GM12878 (cell line): ENCODE measurements around the gene KRTAP1-4. TPM values are rescaled to one million over a fixed set of nuclear protein-coding genes. Genes with fewer than 3 reads are reported as not detected.

Experiments used
- ATAC-seq: fragments of 200-7000 bp; cut with Tn5 transposase; 3 replicates; pipeline ENCODE4 v1.9.1; 2020; ENCODE audit warnings: mild to moderate bottlenecking, moderate library complexity
- BruUV-seq: library from RNA; stranded (reverse); fragments of 400-500 nt; replicated peaks from 2 replicates; lab custom pipeline; 2021; lab: Mats Ljungman, UMichigan
- CTCF ChIA-PET: fragments of 300-600 bp; sonication (Branson Sonifier 250); formaldehyde crosslinking; extraction: SDS; loops from one replicate; lab custom pipeline; 2021; ENCODE audit warnings: inconsistent platforms; lab: Yijun Ruan, JAX
- POLR2A ChIA-PET: fragments of 350-600 bp; formaldehyde crosslinking; extraction: SDS; loops from one replicate; lab custom pipeline; 2021; ENCODE audit warnings: inconsistent platforms; lab: Charles Lee
- RAD21 ChIA-PET: fragments of 300-600 bp; sonication (Branson Sonifier 250); formaldehyde crosslinking; loops from one replicate; lab custom pipeline; 2023; ENCODE audit warnings: antibody characterized with exemption; ENCODE audit not compliant: unreplicated experiment; lab: Charles Lee
- SMC1A ChIA-PET: fragments of 300-600 bp; sonication (Branson Sonifier 250); formaldehyde crosslinking; loops from one replicate; lab custom pipeline; 2023; ENCODE audit not compliant: unreplicated experiment, uncharacterized antibody; lab: Charles Lee
- DNase-seq: peaks from one replicate; pipeline ENCODE4 v3.0.0-alpha.2; 2011; ENCODE audit warnings: low read depth, low spot score
- FAIRE-seq: peaks from 3 replicates; lab custom pipeline; 2011; peaks lifted over from hg19 to GRCh38; lab: Jason Lieb, UNC
- H2AFZ ChIP-seq: 2 replicates; pipeline ENCODE4 v1.6.0; 2011; ENCODE audit warnings: low read depth, low read length, control low read depth; ENCODE audit not compliant: control insufficient read depth
- H3K27ac ChIP-seq: 2 replicates; pipeline ENCODE4 v1.5.1; 2011; ENCODE audit warnings: control low read depth; ENCODE audit not compliant: control insufficient read depth, insufficient read depth
- H3K27me3 ChIP-seq, 2 experiments: replicated peaks in 1 of 2; 2 replicates each; pipeline versions ENCODE4 v1.6.0 to v1.6.1; 2011; ENCODE audit warnings: low read length in 1 of 2; ENCODE audit not compliant: control insufficient read depth in 2 of 2, insufficient read depth in 2 of 2
- H3K36me3 ChIP-seq, 2 experiments: 2 replicates each; pipeline ENCODE4 v1.5.1; 2011; ENCODE audit warnings: low read length in 1 of 2; ENCODE audit not compliant: control insufficient read depth in 2 of 2, insufficient read depth in 2 of 2
- H3K4me1 ChIP-seq: 2 replicates; pipeline ENCODE4 v1.6.1; 2011; ENCODE audit warnings: mild to moderate bottlenecking, low read length, moderate library complexity, mixed read lengths; ENCODE audit not compliant: control insufficient read depth, insufficient read depth
- H3K4me2 ChIP-seq: 2 replicates; pipeline ENCODE4 v1.6.0; 2011; ENCODE audit warnings: control low read depth; ENCODE audit not compliant: control insufficient read depth, insufficient read depth
- H3K4me3 ChIP-seq: fragments of 200-600 bp; sonication (generic); 2 replicates; pipeline ENCODE4 v1.5.1; 2016
- H3K79me2 ChIP-seq: 2 replicates; pipeline ENCODE4 v1.6.0; 2011; ENCODE audit warnings: low read length; ENCODE audit not compliant: control insufficient read depth, insufficient read depth
- H3K9ac ChIP-seq: 2 replicates; pipeline ENCODE4 v1.8.0; 2011; ENCODE audit warnings: low read length, control low read depth, mixed read lengths; ENCODE audit not compliant: control insufficient read depth, insufficient read depth
- H3K9me3 ChIP-seq: replicated peaks from 3 replicates; pipeline ENCODE4 v1.5.1; 2011; ENCODE audit warnings: mild to moderate bottlenecking, low read length; ENCODE audit not compliant: control insufficient read depth, insufficient read depth
- H4K20me1 ChIP-seq: 2 replicates; pipeline ENCODE4 v1.6.0; 2011; ENCODE audit not compliant: control insufficient read depth, insufficient read depth
- BACH1 ChIP-seq: fragments of 450-650 bp; IDR thresholded peaks from 2 replicates; pipeline ENCODE4 v1.6.1; 2017; ENCODE audit warnings: mild to moderate bottlenecking, borderline replicate concordance
- BCLAF1 ChIP-seq: fragments of 450-650 bp; IDR thresholded peaks from 2 replicates; pipeline ENCODE4 v1.6.1; 2017; ENCODE audit warnings: antibody characterized with exemption, mild to moderate bottlenecking, moderate library complexity
- E4F1 ChIP-seq: fragments of 450-650 bp; IDR thresholded peaks from 2 replicates; pipeline ENCODE4 v1.6.1; 2018; ENCODE audit warnings: borderline replicate concordance, mild to moderate bottlenecking; ENCODE audit not compliant: partially characterized antibody
- HDAC6 ChIP-seq: fragments of 200-600 bp; sonication (generic); IDR thresholded peaks from one replicate; pipeline ENCODE4 v1.8.0; 2017; ENCODE audit warnings: antibody characterized with exemption; ENCODE audit not compliant: unreplicated experiment
- HDGF ChIP-seq: fragments of 450-650 bp; IDR thresholded peaks from 2 replicates; pipeline ENCODE4 v1.6.1; 2016; ENCODE audit warnings: antibody characterized with exemption
- MAX ChIP-seq: IDR thresholded peaks from 2 replicates; pipeline ENCODE4 v1.6.1; 2012; ENCODE audit warnings: low read depth, low read length, improper control_type of control experiment
- MYC ChIP-seq: IDR thresholded peaks from 2 replicates; pipeline ENCODE4 v1.6.1; 2011; ENCODE audit warnings: mild to moderate bottlenecking, low read length, moderate library complexity, inconsistent platforms; ENCODE audit not compliant: insufficient read depth, insufficient replicate concordance, insufficient read length, severe bottlenecking
- RAD21 ChIP-seq: IDR thresholded peaks from 2 replicates; pipeline ENCODE4 v1.6.1; 2011; ENCODE audit warnings: mild to moderate bottlenecking, low read depth, low read length, moderate library complexity; ENCODE audit not compliant: insufficient read depth
- SP1 ChIP-seq: IDR thresholded peaks from one replicate; pipeline ENCODE4 v1.6.1; 2011; ENCODE audit warnings: low read depth, low read length
- WRNIP1 ChIP-seq: IDR thresholded peaks from 2 replicates; pipeline ENCODE4 v1.6.1; 2011; ENCODE audit warnings: low read depth, low read length, improper control_type of control experiment, borderline replicate concordance
- ZBED1 ChIP-seq: IDR thresholded peaks from 2 replicates; pipeline ENCODE4 v1.6.1; 2016; ENCODE audit warnings: borderline replicate concordance
- ZBTB40 ChIP-seq: fragments of 450-650 bp; IDR thresholded peaks from 2 replicates; pipeline ENCODE4 v1.6.1; 2016; ENCODE audit warnings: mild to moderate bottlenecking, moderate library complexity, borderline replicate concordance
- ZNF24 ChIP-seq: fragments of 450-650 bp; IDR thresholded peaks from 2 replicates; pipeline ENCODE4 v1.6.1; 2017; ENCODE audit warnings: antibody characterized with exemption, mild to moderate bottlenecking
- WGBS: methylation state at CpG from one replicate; pipeline ENCODE4 v1.1.6; 2016; ENCODE audit warnings: low lambda C conversion rate; ENCODE audit not compliant: insufficient replicate concordance, insufficient coverage; ENCODE audit errors: missing lambda C conversion rate; 5-methylcytosine and 5-hydroxymethylcytosine counted together
- in situ Hi-C: fragments of 300-500 bp; cut with MboI; formaldehyde crosslinking; loops from 9 replicates; pipeline ENCODE4 v1.14.3; 2018; ENCODE audit warnings: mixed read lengths
- intact Hi-C: fragments of 100-400 bp; cut with micrococcal nuclease; formaldehyde crosslinking; loops from one replicate; pipeline ENCODE4 v1.14.2; 2022; ENCODE audit not compliant: unreplicated experiment
- polyA plus RNA-seq, 11 experiments: library from polyadenylated mRNA; depleted of rRNA in 4 of 11; unstranded in 6 of 11; stranded (reverse) in 5 of 11; fragments of >200 nt; fragmentation: Nextera tagmentation in 4 of 11; fragmentation: Illumina TruSeq in 1 of 11; extraction: Ambion mirVana in 4 of 11; extraction: Trizol in 1 of 11; gene quantifications; 1 replicate in 1 of 11; 2 replicates in 10 of 11; pipeline versions ENCODE4 v1.2.1 to v1.2.3, GENCODE V29; 2011 to 2016; ENCODE audit warnings: inconsistent platforms in 2 of 11, missing spikeins in 2 of 11, low read depth in 1 of 11
- total RNA-seq, 4 experiments: library from RNA; depleted of rRNA in 3 of 4; stranded (reverse); fragments of >200 nt in 3 of 4; fragmentation: Illumina TruSeq in 1 of 4; extraction: Trizol in 1 of 4; gene quantifications; 2 replicates each; pipeline versions ENCODE4 v1.2.1 to v1.2.3, GENCODE V29; 2013 to 2021

Gene KRTAP1-4
- total and polyA plus RNA-seq, 10 of the 15 experiments (the other 5 are each of a cell fraction or from before 2014, with no cell fraction given) = not detected

GRCh38 chr17:41009936-41010335 lies 20.1 kb downstream of the KRTAP1-4 start:
- Histone ChIP-seq H3K4me1 (no peaks in the 10 kb centered on the region), H3K27me3 (peaks cover 0 to 3% of the 10 kb centered on the region in 2 experiments; a peak in 2 of 4 replicates), H4K20me1 (no peaks in the 10 kb centered on the region), H3K4me3 (no peak overlapping the region), H3K4me2 (no peak overlapping the region), H3K9ac (no peak overlapping the region), H2AFZ (no peak overlapping the region), H3K27ac (no peak overlapping the region), H3K36me3 (no peaks in the 10 kb centered on the region), H3K79me2 (no peaks in the 10 kb centered on the region), H3K9me3 (no peaks in the 10 kb centered on the region)
- intact Hi-C loops (no loop called here), in situ Hi-C loops (no loop called here)
- 0% methylated on average over 1 of the region's 1 CpG for WGBS
- no peak for DNase-seq
- no peak for ATAC-seq
- no TSS peak for BruUV-seq
- FAIRE-seq = no peak
- ChIA-PET CTCF (interaction anchor here (0.8 kb wide), 1 partner anchor 45 kb away, joined by 3 read pairs; no protein-coding TSS in a partner anchor), SMC1A (no interaction called here), POLR2A (no interaction called here), RAD21 (no interaction called here)
- TF ChIP-seq ZBED1 = no peak
- no peak for TF ChIP-seq BCLAF1
- TF ChIP-seq HDGF = no peak
- TF ChIP-seq BACH1 = no peak
- TF ChIP-seq MAX = no peak
- no peak for TF ChIP-seq WRNIP1
- TF ChIP-seq ZNF24 = no peak
- no peak for TF ChIP-seq SP1
- no peak for TF ChIP-seq ZBTB40
- TF ChIP-seq MYC = no peak
- TF ChIP-seq RAD21 = no peak
- no peak for TF ChIP-seq E4F1
- TF ChIP-seq HDAC6 = no peak
